Thymus (tissue), 11 donors: ENCODE data around the gene SEMA6A. TPM values are rescaled to one million over a fixed set of nuclear protein-coding genes. Genes with fewer than 3 reads are reported as not detected.

Experiments used
- DNase-seq, 9 donors: peaks; one replicate each; pipeline ENCODE4 v3.0.0-alpha.2; 2013; ENCODE audit warnings: low spot score in 9 of 9, low read depth in 6 of 9, missing footprints in 1 of 9
- H3K27ac ChIP-seq, 2 donors: one replicate each; pipeline ENCODE4 v1.5.1; 2013; ENCODE audit warnings: control low read depth in 1 of 2, low read depth in 1 of 2, low read length in 1 of 2, mild to moderate bottlenecking in 1 of 2, moderate library complexity in 1 of 2
- H3K27me3 ChIP-seq, 2 donors: one replicate each; pipeline ENCODE4 v1.5.1; 2013; ENCODE audit warnings: low read length in 1 of 2; ENCODE audit not compliant: control insufficient read depth in 2 of 2, insufficient read depth in 1 of 2
- H3K36me3 ChIP-seq, 2 donors: one replicate each; pipeline ENCODE4 v1.5.1; 2013; ENCODE audit warnings: low read length in 1 of 2, mild to moderate bottlenecking in 1 of 2, moderate library complexity in 1 of 2; ENCODE audit not compliant: control insufficient read depth in 2 of 2, insufficient read depth in 2 of 2
- H3K4me1 ChIP-seq, 2 donors: one replicate each; pipeline ENCODE4 v1.5.1; 2013; ENCODE audit warnings: low read length in 2 of 2; ENCODE audit not compliant: control insufficient read depth in 2 of 2, insufficient read depth in 2 of 2
- H3K4me3 ChIP-seq, 2 donors: one replicate each; pipeline ENCODE4 v1.5.1; 2013; ENCODE audit warnings: low read length in 2 of 2, control low read depth in 1 of 2, mild to moderate bottlenecking in 1 of 2
- H3K9me3 ChIP-seq, 2 donors: one replicate each; pipeline ENCODE4 v1.5.1; 2013; ENCODE audit warnings: low read length in 1 of 2, mild to moderate bottlenecking in 1 of 2; ENCODE audit not compliant: control insufficient read depth in 2 of 2, insufficient read depth in 1 of 2
- WGBS: extraction: QIAGEN DNeasy Blood & Tissue Kit; methylation state at CpG from one replicate; pipeline ENCODE4 v1.1.7; 2013; 5-methylcytosine and 5-hydroxymethylcytosine counted together
- polyA plus RNA-seq: library from polyadenylated mRNA; stranded (reverse); fragments of 200-250 nt; gene quantifications from one replicate; pipeline ENCODE4 v1.2.3, GENCODE V29; 2013
- total RNA-seq: library from RNA; stranded (reverse); fragments of 120-200 nt; gene quantifications from one replicate; pipeline ENCODE4 v1.2.4, GENCODE V29; 2013
- donor health status: healthy.

The SEMA6A gene
- total and polyA plus RNA-seq, 2 donors = 3.6 to 6.2 TPM

DNA sequence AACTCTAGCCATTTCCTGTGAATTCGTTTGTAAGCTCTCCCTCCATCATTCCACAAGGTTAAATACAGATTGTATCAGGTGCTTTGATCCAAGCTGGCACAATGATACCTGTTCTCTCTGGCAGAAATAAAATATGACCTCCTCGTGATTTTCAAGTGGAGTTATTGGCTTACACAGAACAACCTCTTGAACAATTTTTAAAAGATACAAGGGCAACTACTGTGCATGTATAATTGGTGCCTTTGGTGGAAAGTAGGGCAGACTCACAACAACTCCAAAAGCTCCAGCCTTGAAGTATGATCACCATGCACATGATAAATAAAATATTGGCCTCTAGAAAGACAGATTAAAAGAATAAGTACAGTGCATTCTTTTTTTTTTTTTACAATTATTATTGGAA is 106.0 kb downstream of the SEMA6A start:
- Histone ChIP-seq H3K4me3 (no peak overlapping the region), H3K27me3 (no peaks in the 10 kb centered on the region), H3K4me1 (peaks cover 6 to 17% of the 10 kb centered on the region in 2 donors), H3K36me3 (no peaks in the 10 kb centered on the region), H3K9me3 (no peaks in the 10 kb centered on the region), H3K27ac (no peak overlapping the region)
- DNase-seq = no peak
- WGBS = 94% methylated on average over 2 of the region's 2 CpGs

DNA sequence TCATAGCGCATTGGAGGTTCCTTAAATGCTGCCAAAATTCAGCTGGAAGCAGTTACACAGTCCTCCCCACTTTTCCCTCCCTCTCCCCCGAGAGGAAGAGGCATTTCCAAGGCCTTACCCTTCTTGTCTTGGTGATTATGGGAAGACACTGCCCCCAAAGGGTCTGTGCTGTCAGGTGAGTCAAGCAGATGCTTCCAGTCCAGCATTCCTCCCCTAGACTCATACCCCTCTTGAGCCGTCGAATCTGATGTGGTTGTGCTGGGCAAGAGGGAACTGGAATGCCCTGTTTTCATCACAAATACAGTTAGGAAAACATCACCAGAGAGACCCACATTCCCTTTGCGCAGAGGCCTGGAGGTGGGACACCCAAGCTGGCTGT is 107.2 kb downstream of the SEMA6A start:
- Histone ChIP-seq H3K4me3 (no peak overlapping the region), H3K36me3 (no peaks in the 10 kb centered on the region), H3K27ac (peak overlapping the region; percentile 11 to 81), H3K4me1 (peaks cover 6 to 17% of the 10 kb centered on the region in 2 donors), H3K9me3 (no peaks in the 10 kb centered on the region), H3K27me3 (no peaks in the 10 kb centered on the region)
- 96% methylated on average over 5 of the region's 5 CpGs for WGBS
- DNase-seq = peak in 1 of 9 donors; percentile 3

DNA sequence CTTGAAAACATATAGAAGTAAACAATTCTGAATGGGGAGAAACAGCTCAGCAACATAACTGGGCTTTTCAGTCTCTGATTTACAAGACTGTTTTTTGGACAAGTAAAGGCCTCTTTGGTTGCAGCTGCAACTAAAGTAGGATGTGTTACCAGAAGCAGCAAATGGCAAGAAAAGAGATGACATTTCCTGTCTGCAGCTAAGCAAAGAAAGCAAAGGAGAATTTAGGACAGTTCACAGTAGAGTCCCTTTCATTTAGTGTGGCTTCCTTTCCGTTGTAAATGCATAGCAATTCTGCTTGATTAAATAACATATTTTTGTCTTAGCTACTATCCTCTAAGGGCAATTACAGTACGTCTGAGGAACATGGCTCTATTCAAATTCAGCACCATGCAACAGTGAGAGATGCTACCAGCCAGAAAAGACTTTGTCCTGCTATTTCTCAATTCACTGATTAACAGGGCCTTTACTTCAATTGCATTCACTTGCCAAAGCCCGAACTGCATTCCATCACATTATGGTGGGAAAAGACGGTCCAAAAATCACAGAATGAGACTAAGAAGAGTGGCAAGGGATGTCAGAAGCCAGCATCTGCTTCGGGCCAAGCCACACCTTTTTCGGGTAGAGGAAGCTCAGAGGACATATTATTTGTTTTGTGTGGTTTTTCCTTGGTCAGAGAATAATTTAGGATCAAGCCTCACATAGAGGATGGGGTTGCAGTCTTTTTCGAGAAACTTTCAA is 107.7 kb downstream of the SEMA6A start:
- no peaks in the 10 kb centered on the region for H3K9me3 ChIP-seq
- WGBS = 86% methylated on average over 7 of the region's 7 CpGs
- peak overlapping the region; percentile 81 to 83 for H3K27ac ChIP-seq
- H3K36me3 ChIP-seq = no peaks in the 10 kb centered on the region
- H3K4me1 ChIP-seq = peaks cover 6 to 17% of the 10 kb centered on the region in 2 donors
- no peaks in the 10 kb centered on the region for H3K27me3 ChIP-seq
- peak in 7 of 9 donors; percentile 22 to 66 (median 29) for DNase-seq
- H3K4me3 ChIP-seq = no peak overlapping the region

DNA sequence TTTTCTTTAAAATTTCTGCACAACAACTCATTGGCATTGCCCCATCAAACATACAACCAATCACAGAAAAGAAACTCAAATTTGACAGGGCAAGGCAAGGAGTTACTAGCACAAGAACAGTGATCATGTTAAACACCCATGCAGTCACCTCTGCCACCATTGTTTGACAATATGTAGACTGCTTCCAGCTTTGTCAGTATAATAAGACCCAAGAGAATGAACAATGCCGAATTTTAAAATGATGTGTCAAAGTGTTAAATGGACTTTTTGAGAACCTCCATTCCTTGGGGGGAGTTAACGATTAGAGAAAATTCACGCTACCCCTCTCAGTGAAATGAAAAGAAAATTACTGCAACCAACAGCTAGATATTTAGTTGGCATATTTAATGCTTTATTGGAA is 109.2 kb downstream of the SEMA6A start:
- DNase-seq = no peak
- WGBS = 99% methylated on average over 3 of the region's 3 CpGs
- Histone ChIP-seq H3K9me3 (no peaks in the 10 kb centered on the region), H3K4me1 (peaks cover 6 to 17% of the 10 kb centered on the region in 2 donors), H3K27ac (no peak overlapping the region), H3K36me3 (no peaks in the 10 kb centered on the region), H3K27me3 (no peaks in the 10 kb centered on the region), H3K4me3 (no peak overlapping the region)

DNA sequence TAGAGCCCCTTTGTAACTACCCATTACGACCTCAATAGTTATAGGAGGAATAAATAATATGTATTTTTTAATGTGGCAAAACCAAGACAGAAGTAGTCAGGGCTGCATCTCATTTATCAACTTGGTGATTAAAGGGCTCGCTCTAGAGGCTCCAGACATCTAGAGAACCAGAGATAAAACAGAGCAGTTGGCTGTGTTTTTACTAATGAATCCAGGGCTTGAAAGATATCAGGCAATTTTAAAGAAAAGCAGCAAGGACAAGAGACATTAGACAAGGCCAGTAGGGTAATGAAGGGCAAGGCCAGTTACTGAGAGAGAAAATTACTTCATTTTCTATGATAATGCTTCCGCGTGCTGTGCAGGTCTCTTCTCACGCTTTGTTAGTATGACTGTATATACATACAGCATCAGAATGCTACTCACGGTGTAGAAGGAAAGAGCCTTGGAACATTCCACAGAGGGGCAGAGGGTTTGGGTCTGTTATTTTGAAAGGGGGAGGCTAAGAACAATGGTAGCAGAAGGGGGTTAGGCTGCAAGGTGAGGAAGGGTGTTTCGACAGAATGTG is 110.4 kb downstream of the SEMA6A start:
- Histone ChIP-seq H3K27me3 (no peaks in the 10 kb centered on the region), H3K4me1 (peaks cover 6 to 17% of the 10 kb centered on the region in 2 donors), H3K27ac (no peak overlapping the region), H3K4me3 (no peak overlapping the region), H3K36me3 (no peaks in the 10 kb centered on the region), H3K9me3 (no peaks in the 10 kb centered on the region)
- no peak for DNase-seq
- 97% methylated on average over 7 of the region's 7 CpGs for WGBS

DNA sequence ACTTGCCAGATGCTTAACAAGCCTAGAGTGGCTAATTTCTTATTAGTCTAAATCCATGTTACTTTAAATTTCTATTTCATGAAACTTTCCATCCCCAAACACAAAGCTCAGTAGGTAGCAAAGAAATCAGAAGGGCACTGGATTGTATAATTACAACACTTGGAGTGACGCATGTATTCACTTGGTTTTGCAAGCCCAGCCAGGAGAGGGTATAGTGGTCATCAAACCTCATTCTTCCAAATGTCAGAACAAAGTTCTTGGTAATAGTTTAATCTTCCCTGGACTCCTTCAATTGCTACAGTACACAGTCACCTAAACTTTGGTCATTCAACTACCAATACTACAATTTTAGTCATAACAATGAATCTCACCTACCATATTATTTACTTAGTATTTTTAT is 112.1 kb downstream of the SEMA6A start:
- peaks cover 6 to 16% of the 10 kb centered on the region in 2 donors for H3K4me1 ChIP-seq
- DNase-seq = no peak
- H3K36me3 ChIP-seq = no peaks in the 10 kb centered on the region
- no peak overlapping the region for H3K4me3 ChIP-seq
- WGBS = 98% methylated on average over 1 of the region's 1 CpG
- no peaks in the 10 kb centered on the region for H3K27me3 ChIP-seq
- no peaks in the 10 kb centered on the region for H3K9me3 ChIP-seq
- H3K27ac ChIP-seq = no peak overlapping the region

DNA sequence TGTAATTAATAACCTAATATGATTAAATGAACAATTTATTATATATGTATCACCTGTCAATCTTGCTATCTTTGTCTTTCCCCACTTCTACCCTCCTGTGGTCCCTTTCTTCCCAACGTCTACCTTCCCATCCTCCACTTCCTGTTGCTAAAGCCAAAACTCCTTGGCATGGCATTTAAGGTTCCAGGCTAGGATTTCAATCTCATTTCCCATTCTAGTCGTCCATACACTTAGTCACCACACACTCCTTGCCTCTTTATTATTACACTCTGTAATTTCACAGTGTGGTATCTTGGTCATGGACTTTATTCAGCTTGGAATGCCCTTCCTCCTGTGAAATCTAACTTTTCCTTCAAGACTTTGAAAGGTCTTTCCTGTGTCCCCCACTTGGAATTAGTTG is 115.3 kb downstream of the SEMA6A start:
- DNase-seq = no peak
- Histone ChIP-seq H3K9me3 (no peaks in the 10 kb centered on the region), H3K4me3 (no peak overlapping the region), H3K36me3 (no peaks in the 10 kb centered on the region), H3K27me3 (no peaks in the 10 kb centered on the region), H3K4me1 (peaks cover 0 to 8% of the 10 kb centered on the region in 2 donors), H3K27ac (no peak overlapping the region)
- 80% methylated on average over 2 of the region's 2 CpGs for WGBS

DNA sequence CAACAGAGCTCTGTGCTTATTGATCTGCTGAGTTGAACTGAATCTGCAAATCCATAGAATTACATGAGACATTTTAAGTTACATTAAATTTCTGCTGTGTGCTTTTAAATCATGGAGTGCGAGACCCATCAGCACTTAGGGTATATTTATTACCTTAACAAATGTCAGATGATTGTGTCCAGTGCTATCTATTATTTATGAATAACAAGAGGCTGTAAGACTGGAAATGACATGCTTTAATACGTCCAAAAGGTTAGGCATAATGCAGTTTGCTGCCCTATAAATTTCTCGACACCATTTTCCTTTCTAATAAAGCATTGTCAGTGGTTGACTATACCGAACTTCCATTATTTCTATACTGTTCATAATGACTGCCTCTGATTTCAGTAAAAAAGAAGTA is 117.6 kb downstream of the SEMA6A start:
- DNase-seq = no peak
- H3K27me3 ChIP-seq = no peaks in the 10 kb centered on the region
- no peaks in the 10 kb centered on the region for H3K9me3 ChIP-seq
- H3K4me1 ChIP-seq = peaks cover 0 to 10% of the 10 kb centered on the region in 2 donors
- H3K36me3 ChIP-seq = no peaks in the 10 kb centered on the region
- H3K27ac ChIP-seq = no peak overlapping the region
- H3K4me3 ChIP-seq = no peak overlapping the region
- 99% methylated on average over 4 of the region's 4 CpGs for WGBS

DNA sequence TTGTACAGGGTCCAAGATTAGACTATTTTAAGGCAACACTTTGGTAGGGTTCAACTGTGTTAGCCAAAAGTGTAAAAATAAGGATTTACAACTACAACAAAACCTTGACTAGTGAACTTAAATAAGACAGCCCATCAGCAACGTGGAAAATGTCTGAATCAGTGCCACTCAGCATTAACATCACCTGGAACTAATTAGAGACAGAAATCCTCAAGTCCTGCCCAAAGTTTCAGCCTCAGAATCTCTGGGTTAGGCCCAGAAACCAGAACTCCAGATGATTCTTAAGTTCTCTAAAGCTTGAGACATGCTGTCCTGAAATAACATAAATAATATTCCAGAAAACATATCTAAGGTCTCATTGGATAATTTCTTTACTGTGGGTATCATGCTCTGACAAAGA is 118.6 kb downstream of the SEMA6A start:
- Histone ChIP-seq H3K27ac (no peak overlapping the region), H3K4me1 (peaks cover 0 to 10% of the 10 kb centered on the region in 2 donors), H3K4me3 (no peak overlapping the region), H3K9me3 (no peaks in the 10 kb centered on the region), H3K36me3 (no peaks in the 10 kb centered on the region), H3K27me3 (no peaks in the 10 kb centered on the region)
- WGBS = 93% methylated on average over 1 of the region's 1 CpG
- DNase-seq = no peak
